GM18909 (cell line): ENCODE measurements around the gene OGFOD2.

Experiments used
- ATAC-seq: cut with Tn5 transposase; IDR thresholded peaks from one replicate; pipeline ENCODE4 v1.9.1; 2021; ENCODE audit warnings: mild to moderate bottlenecking; ENCODE audit not compliant: unreplicated experiment, poor library complexity

Gene OGFOD2

DNA sequence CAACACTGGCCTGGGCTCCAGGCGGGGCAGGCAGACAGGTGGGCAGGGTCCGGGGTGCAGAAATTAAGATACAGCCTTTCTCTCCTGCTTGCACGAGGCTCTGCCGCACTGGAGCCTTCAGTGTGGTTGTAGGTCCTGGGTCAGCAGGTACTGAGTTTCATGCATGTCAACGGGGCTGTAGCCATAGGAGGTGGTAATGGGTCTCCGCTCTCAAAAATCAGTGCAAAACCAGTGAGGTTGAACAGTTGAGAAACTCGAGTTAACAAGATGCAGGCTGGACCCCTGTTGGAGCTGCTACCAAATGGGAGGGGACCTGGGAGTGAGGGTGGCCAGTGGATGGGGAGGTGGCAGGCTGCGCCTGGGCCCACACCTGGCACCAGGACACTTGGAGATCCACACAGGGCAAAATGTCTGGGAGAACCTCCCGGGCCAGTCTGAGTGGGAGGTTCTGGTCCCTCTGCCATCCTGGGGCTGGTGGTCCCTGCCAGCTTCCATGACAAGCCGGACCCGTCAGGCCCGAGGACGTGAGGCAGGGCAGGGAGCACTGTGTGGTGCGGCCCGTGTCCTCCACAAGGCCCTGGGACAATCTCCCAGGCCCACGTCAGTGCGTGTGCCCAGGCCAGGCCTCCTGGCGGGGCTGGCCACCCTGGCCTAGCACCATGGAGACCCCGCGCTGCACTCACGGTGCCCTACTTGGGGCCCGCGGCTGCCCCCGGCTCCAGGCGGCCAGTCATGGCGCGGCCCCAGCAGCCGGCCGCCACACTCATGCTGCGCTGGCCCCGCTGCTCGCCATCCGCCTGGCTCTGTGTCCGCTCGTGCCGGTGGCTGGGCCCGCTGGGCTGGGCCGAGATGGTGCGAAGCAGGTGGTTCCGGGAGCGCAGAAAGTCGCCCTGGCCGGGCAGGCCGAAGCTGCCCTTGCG lies 10.6 kb downstream of the OGFOD2 start:
- ATAC-seq: no peak

GRCh38 chr12:122986258-122986871 lies 11.3 kb downstream of the OGFOD2 start:
- ATAC-seq: no peak

GRCh38 chr12:122987086-122987951 lies 12.3 kb downstream of the OGFOD2 start:
- no peak for ATAC-seq

- ATAC-seq: no peak
Observed at GRCh38 chr12:122988036-122988435, 13.0 kb downstream of the OGFOD2 start.

GRCh38 chr12:122988612-122989212 lies 13.7 kb downstream of the OGFOD2 start:
- no peak for ATAC-seq

GRCh38 chr12:122989225-122989839 lies 14.3 kb downstream of the OGFOD2 start:
- ATAC-seq: no peak

DNA sequence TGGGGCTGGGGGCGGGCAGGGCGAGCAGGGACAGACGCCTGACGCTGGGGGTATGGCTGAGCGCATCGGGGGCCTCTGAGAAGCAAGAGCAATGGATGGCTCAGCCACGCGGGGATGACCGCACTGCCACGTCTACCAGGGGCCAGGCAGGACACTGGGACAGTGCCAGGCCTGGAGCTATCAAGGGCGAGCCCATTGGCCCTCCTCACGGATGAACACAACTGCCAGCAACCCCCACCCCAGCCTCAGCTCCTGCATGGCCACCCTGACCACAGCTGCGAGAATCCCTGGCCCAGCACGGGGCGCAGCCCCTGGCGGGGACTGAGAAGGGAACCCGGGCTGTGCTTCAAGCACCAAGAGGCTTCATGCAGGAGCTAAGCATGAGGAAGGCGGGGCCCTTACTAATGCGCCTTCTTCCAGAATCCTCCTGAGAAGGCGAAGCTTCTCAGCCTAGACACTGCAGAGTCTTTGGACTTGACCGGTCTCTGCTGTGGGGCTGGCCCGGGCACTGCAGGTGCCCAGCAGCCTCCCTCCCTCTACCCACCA lies 14.9 kb downstream of the OGFOD2 start:
- no peak for ATAC-seq

DNA sequence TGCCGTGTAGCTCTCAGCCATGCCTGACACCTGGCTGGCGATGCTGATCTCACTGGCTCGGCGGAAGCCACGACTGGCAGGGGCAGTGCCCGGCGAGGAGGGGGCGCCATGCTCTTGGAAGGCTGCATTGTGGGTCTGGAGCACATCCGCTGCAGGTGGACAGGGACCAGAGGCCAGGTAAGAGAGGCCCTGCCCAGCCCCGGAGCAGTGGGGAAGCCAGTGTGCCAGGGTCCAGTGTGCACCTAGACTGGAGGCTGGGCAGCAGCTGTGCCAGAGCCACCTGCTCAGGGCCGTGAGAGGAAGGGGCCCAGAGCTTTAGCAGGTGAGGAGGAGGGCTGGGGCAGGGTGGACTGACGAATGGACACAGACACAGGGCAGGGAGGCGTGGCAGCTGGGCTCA lies 15.5 kb downstream of the OGFOD2 start:
- no peak for ATAC-seq

- ATAC-seq: no peak
Observed at GRCh38 chr12:122990961-122991622, 16.0 kb downstream of the OGFOD2 start.

GRCh38 chr12:122991623-122992275 lies 16.7 kb downstream of the OGFOD2 start:
- ATAC-seq: no peak

DNA sequence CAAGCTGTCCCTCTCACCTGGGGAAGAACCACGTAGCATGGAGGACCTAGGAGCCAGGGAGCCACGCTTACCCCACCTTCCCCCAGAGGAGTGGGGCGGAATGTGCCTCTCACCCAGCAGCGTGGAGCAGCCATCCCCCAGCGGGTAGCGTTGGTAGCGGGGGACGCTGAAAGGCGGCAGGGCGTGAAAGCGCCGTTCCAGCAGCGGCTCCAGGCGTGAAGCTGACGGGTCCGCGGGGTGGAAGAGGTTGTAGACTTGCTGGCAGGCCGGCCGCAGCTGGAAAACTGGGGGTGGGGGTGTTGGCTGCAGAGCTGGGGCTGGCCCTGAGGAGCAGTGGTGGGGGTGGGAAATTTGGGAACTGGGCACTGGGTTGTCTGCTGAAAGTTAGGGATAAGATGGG lies 17.3 kb downstream of the OGFOD2 start:
- ATAC-seq: no peak

- no peak for ATAC-seq
Observed at GRCh38 chr12:122994140-122994675, 19.2 kb downstream of the OGFOD2 start.

DNA sequence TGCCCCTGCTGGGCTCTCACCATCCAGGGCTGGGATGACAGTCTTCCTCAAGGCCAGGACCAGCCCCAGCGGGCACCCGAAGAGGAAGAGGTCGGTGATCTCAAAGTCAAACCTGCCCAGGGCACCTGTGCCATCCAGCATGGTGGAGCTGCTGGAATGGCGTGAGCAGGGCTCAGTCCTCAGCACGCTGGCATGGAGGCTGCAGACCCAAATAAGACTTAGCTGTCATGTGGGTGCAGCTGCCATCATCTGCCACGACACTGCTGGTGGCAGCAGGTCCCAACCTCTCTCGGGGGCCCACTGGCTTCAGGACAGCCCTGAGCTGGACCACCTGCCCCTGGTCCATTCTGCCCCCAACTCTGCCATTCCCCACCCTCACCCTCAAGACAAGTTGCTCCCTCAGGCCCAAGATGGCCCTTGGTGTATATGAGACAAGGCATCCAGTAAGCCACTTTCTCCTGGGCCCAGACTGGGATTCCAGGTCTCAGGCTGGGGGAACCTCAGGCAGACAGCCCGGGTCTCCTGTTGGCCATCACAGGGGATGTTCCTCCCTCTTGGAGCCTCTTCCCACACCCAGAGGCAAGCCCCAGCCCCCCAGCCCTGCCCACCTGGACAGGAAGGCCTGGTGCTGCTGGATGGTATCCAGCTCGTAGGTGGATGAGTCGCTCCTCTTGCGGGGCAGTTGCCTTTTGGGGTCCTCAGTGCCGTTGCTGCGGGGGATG lies 19.9 kb downstream of the OGFOD2 start:
- no peak for ATAC-seq

GRCh38 chr12:122995503-122996187 lies 20.6 kb downstream of the OGFOD2 start:
- no peak for ATAC-seq

- ATAC-seq: no peak
Observed at GRCh38 chr12:122996188-122996601, 21.2 kb downstream of the OGFOD2 start.

GRCh38 chr12:122996621-122997342 lies 21.7 kb downstream of the OGFOD2 start:
- ATAC-seq: no peak
